H1 (cell line): ENCODE data around the gene SPOCD1. TPM values are rescaled to one million over a fixed set of nuclear protein-coding genes. Genes with fewer than 3 reads are reported as not detected.

Experiments used
- ASH2L ChIP-seq: fragments of 200-600, 300-600 bp; sonication (generic); IDR thresholded peaks from one replicate; pipeline ENCODE4 v1.7.1; 2017; ENCODE audit warnings: low read length
- CTCF ChIP-seq, 3 experiments: IDR thresholded peaks; 1 replicate in 2 of 3; 2 replicates in 1 of 3; pipeline versions ENCODE4 v1.5.1 to v1.6.1; 2011; ENCODE audit warnings: low read length in 3 of 3, mild to moderate bottlenecking in 3 of 3, inconsistent platforms in 2 of 3, low read depth in 1 of 3, moderate library complexity in 1 of 3; ENCODE audit not compliant: insufficient read depth in 1 of 3; ENCODE audit errors: control extremely low read depth in 1 of 3
- E2F6 ChIP-seq: IDR thresholded peaks from 2 replicates; pipeline ENCODE4 v1.6.1; 2012; ENCODE audit warnings: inconsistent platforms
- KDM1A ChIP-seq: fragments of 200-600, 300-600 bp; sonication (generic); IDR thresholded peaks from 2 replicates; pipeline ENCODE4 v1.7.1; 2016; ENCODE audit warnings: mild to moderate bottlenecking, low read length, borderline replicate concordance
- KDM4A ChIP-seq: IDR thresholded peaks from one replicate; pipeline ENCODE4 v1.7.1; 2012; ENCODE audit warnings: low read depth, mild to moderate bottlenecking, moderate library complexity, low read length, inconsistent platforms; ENCODE audit not compliant: severe bottlenecking
- RXRA ChIP-seq: IDR thresholded peaks from 2 replicates; pipeline ENCODE4 v1.6.1; 2011; ENCODE audit warnings: low read depth, mild to moderate bottlenecking, low read length, moderate library complexity; ENCODE audit not compliant: insufficient read depth
- ZNF274 ChIP-seq: IDR thresholded peaks from 2 replicates; pipeline ENCODE4 v1.7.0; 2012; ENCODE audit warnings: low read length, borderline replicate concordance; ENCODE audit errors: extremely low read depth
- polyA plus RNA-seq, 7 experiments: library from polyadenylated mRNA; depleted of rRNA in 3 of 7; stranded (reverse) in 5 of 7; unstranded in 2 of 7; fragments of >200 nt in 5 of 7; fragments of 200-250 nt in 2 of 7; gene quantifications; 1 replicate in 5 of 7; 2 replicates in 1 of 7; 4 replicates in 1 of 7; pipeline versions ENCODE4 v1.2.1 to v1.2.3, GENCODE V29; 2011 to 2013; ENCODE audit warnings: missing spikeins in 2 of 7, mixed read lengths in 2 of 7
- total RNA-seq: library from RNA; stranded (reverse); fragmentation: NEBNext Ultra II Directional; extraction: Animal tissue kit (Norgen Biotek cat#: 25700); gene quantifications from 2 replicates; pipeline ENCODE4 v1.2.1, GENCODE V29; 2021

The SPOCD1 gene
- total and polyA plus RNA-seq, 2 of the 8 experiments (the other 6 are each of a cell fraction or from before 2014, with no cell fraction given) = 1.8 to 2.9 TPM

- TF ChIP-seq KDM1A (no peak), RXRA (no peak), KDM4A (no peak), ZNF274 (no peak), CTCF (IDR thresholded peaks at IDR 0.05; ENCODE audit: control extremely low read depth in 1 of 3, insufficient read depth in 1 of 3, low read depth in 1 of 3, low read length in 3 of 3) (no peak), ASH2L (no peak), E2F6 (no peak)
- TF ChIP-seq, all 59 proteins: peak for 0
Measured at GRCh38 chr1:31791131-31791858, 24.5 kb downstream of the SPOCD1 start (continued).
